HFFc6 (cell line): Measurements from ENCODE around the gene CYYR1. TPM values are rescaled to one million over a fixed set of nuclear protein-coding genes. Genes with fewer than 3 reads are reported as not detected.

Source experiments
- DNase-seq: peaks from one replicate; pipeline ENCODE4 v3.0.0-alpha.2; 2018
- H3K27ac Mint-ChIP-seq: 2 replicates; pipeline ENCODE4 v1.8.0; 2020; ENCODE audit warnings: mild to moderate bottlenecking, mixed read lengths
- H3K27me3 Mint-ChIP-seq: 2 replicates; pipeline ENCODE4 v1.8.0; 2021; ENCODE audit warnings: mild to moderate bottlenecking, moderate library complexity, mixed read lengths; ENCODE audit not compliant: insufficient read depth
- H3K36me3 Mint-ChIP-seq: 2 replicates; pipeline ENCODE4 v1.8.0; 2021; ENCODE audit warnings: low read depth, mixed read lengths
- H3K4me1 Mint-ChIP-seq: 2 replicates; pipeline ENCODE4 v1.8.0; 2020; ENCODE audit warnings: low read depth, mixed read lengths
- H3K4me3 Mint-ChIP-seq: 2 replicates; pipeline ENCODE4 v1.8.0; 2020; ENCODE audit warnings: mild to moderate bottlenecking, moderate library complexity, mixed read lengths
- H3K9me3 Mint-ChIP-seq: 2 replicates; pipeline ENCODE4 v1.8.0; 2020; ENCODE audit warnings: mild to moderate bottlenecking, mixed read lengths
- total RNA-seq, 6 experiments: library from RNA; stranded (reverse); fragmentation: NEBNext Ultra II Directional; extraction: Animal tissue kit (Norgen Biotek cat#: 25700); gene quantifications; 2 replicates in 1 of 6; 3 replicates in 5 of 6; pipeline ENCODE4 v1.2.3, GENCODE V29; 2021
- TF ChIP-seq, protein P1 (sequence below): fragments of 200-600 bp; sonication (generic); IDR thresholded peaks from 2 replicates; pipeline ENCODE4 v1.5.0; 2021; ENCODE audit warnings: antibody characterized with exemption, mild to moderate bottlenecking

Gene CYYR1
- total RNA-seq, 6 experiments from 2014 or later = not detected

DNA sequence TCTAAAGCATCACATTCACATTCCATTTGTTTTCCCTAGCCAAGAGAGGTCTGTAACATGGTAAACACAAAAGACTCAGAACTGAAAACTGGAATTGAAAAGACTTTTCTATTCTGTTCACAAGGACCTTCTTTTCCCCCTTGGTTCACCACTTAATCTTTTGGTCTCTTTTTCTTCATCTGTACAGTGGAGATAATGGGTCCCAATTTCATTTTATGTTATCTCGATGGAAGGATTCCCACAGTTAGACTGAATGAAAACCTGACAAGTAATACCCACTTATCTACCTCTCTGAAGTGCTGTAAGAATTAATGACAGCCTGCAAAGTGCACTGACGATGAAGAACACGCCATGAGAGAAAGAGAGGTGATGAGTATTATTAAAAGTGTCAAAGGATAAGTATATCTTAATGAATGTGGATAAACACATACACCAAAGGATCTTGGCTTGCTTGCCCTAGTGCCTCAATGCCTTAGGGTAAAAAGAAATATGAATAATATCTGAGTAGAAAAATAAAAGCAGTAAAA lies 71.5 kb downstream of the CYYR1 start:
- H3K36me3 Mint-ChIP-seq = peaks cover 5% of the 10 kb centered on the region; the same call in 1 of the 2 replicates
- H3K27ac Mint-ChIP-seq = no peak overlapping the region
- no peak for DNase-seq
- peaks cover 18% of the 10 kb centered on the region for H3K9me3 Mint-ChIP-seq
- peaks cover 2% of the 10 kb centered on the region; the same call in 1 of the 2 replicates for H3K27me3 Mint-ChIP-seq
- TF ChIP-seq, protein P1, sequence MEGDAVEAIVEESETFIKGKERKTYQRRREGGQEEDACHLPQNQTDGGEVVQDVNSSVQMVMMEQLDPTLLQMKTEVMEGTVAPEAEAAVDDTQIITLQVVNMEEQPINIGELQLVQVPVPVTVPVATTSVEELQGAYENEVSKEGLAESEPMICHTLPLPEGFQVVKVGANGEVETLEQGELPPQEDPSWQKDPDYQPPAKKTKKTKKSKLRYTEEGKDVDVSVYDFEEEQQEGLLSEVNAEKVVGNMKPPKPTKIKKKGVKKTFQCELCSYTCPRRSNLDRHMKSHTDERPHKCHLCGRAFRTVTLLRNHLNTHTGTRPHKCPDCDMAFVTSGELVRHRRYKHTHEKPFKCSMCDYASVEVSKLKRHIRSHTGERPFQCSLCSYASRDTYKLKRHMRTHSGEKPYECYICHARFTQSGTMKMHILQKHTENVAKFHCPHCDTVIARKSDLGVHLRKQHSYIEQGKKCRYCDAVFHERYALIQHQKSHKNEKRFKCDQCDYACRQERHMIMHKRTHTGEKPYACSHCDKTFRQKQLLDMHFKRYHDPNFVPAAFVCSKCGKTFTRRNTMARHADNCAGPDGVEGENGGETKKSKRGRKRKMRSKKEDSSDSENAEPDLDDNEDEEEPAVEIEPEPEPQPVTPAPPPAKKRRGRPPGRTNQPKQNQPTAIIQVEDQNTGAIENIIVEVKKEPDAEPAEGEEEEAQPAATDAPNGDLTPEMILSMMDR = no peak
- no peaks in the 10 kb centered on the region for H3K4me1 Mint-ChIP-seq
- H3K4me3 Mint-ChIP-seq = no peak overlapping the region

DNA sequence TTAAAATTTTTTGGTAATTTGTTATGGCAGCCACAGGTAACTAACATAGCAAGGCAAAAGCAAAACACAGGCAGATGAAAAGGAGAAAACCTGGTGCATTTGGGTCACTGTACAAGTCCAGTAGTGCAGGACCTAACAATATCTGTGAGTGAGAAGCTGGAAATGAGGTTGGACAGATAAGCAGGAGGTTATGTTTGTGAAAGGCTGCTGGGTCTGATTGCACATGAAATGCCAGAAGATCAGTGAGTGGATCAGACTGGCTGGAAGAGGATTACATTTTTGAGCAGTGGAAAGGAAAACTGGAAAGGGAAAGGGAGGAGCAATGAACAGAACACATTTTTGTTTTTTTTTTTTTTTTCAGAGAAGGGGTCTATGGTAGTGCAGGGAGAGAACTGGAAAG lies 73.6 kb downstream of the CYYR1 start:
- Mint-ChIP-seq H3K9me3 (peaks cover 18% of the 10 kb centered on the region), H3K4me3 (no peak overlapping the region), H3K4me1 (no peaks in the 10 kb centered on the region), H3K27ac (no peak overlapping the region), H3K27me3 (peaks cover 2% of the 10 kb centered on the region; the same call in 1 of the 2 replicates), H3K36me3 (peaks cover 5% of the 10 kb centered on the region; the same call in 1 of the 2 replicates)
- no peak for DNase-seq
- TF ChIP-seq, protein P1 = no peak

DNA sequence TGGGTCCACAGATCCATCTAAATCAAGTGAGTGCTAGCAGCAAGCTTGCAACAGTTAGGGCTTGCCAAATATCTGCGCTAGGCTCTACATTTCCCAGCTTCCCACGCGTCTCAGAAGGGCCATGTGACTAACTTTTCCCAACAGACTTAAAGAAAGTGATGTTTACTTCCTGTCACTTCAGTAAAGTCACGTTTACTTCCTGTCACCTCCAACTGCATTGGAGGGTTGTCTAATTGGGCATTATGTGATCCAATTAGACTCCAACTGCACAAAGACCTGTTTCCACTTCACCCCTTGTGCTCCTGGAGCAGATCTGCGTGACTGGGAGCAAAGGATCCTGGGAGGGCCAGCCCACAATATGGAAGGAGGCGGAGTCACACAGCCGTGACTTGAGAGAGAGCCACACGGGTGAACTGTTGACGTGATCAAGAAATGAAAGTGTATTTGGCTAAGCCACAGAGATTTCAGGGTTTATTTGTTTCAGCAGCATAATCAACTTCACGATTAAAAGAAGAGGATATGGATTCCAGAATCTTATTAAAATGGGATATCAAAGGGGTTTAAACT lies 77.7 kb downstream of the CYYR1 start:
- no peaks in the 10 kb centered on the region for H3K4me1 Mint-ChIP-seq
- peak overlapping the region; percentile 12; the same call in 1 of the 2 replicates for H3K4me3 Mint-ChIP-seq
- H3K27ac Mint-ChIP-seq = no peak overlapping the region
- no peak for DNase-seq
- H3K36me3 Mint-ChIP-seq = peaks cover 5% of the 10 kb centered on the region; the same call in 1 of the 2 replicates
- H3K9me3 Mint-ChIP-seq = peaks cover 19% of the 10 kb centered on the region
- peaks cover 2% of the 10 kb centered on the region; the same call in 1 of the 2 replicates for H3K27me3 Mint-ChIP-seq
- TF ChIP-seq, protein P1 = no peak

DNA sequence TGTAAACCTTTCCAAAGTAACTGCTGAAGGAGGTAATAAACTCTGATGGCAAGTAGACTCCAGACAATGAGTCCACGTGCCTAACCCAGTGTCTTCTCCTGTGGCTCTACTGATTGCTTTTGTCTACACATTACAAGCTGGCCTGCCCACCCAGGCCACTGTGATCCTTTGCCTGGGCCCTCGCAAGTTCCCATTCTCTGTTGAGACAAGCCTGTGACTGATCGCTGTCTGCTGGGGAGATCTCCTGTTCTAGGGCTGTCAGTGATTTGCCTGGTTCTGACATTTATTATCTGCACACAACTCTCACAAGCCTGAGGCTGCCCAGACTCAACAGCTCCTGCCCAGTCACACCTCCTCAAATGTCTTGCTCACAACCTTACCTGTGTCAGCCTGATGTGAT lies 81.4 kb downstream of the CYYR1 start:
- Mint-ChIP-seq H3K4me1 (no peaks in the 10 kb centered on the region), H3K36me3 (no peaks in the 10 kb centered on the region), H3K9me3 (peaks cover 9% of the 10 kb centered on the region), H3K27ac (no peak overlapping the region), H3K4me3 (no peak overlapping the region), H3K27me3 (no peaks in the 10 kb centered on the region)
- TF ChIP-seq, protein P1 = no peak
- no peak for DNase-seq

DNA sequence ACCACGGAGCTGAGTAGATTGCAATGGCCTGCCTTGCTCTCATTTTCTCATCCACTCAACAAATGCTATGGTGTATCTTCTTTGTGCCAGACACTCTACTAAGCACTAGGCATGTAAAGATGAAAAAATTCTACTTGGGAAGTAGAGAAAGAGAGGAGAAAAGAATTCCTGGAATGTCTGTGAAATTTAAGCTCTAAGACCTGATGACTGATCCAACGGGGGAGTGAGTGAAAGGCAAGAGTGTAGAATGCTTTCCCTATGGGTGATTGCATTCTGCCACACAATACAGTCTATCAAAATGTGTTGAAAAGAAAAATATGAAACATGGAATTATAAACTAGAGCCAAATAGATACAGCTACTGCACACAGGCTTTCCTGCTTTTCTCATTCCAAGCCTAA lies 82.3 kb downstream of the CYYR1 start:
- no peak for DNase-seq
- Mint-ChIP-seq H3K36me3 (no peaks in the 10 kb centered on the region), H3K4me1 (no peaks in the 10 kb centered on the region), H3K4me3 (no peak overlapping the region), H3K27me3 (no peaks in the 10 kb centered on the region), H3K27ac (no peak overlapping the region), H3K9me3 (peaks cover 9% of the 10 kb centered on the region)
- TF ChIP-seq, protein P1 = no peak
